Measurements from ENCODE around the gene ADAMTSL1. TPM values are rescaled to one million over a fixed set of nuclear protein-coding genes. Genes with fewer than 3 reads are reported as not detected.

ADAMTSL1 gene
- total and polyA plus RNA-seq, 2 donors (not counting 3 experiments of a cell fraction or from before 2014, with no cell fraction given) = 15.0 to 18.4 TPM

- no peak overlapping the region for H2AFZ ChIP-seq (ENCODE audit: low read depth, low read length)
- no peak overlapping the region for H3K4me3 ChIP-seq (replicated peaks in 1 of 3; ENCODE audit: insufficient read depth in 1 of 3, low read depth in 1 of 3, low read length in 3 of 3)
- no peak for TF ChIP-seq MYC (IDR thresholded peaks at IDR 0.05; ENCODE audit: low read depth, low read length)
- no peak for TF ChIP-seq GATA2 (IDR thresholded peaks at IDR 0.05; ENCODE audit: insufficient read depth, insufficient read length, low read depth, low read length)
- no peak for TF ChIP-seq POLR2AphosphoS5 (IDR thresholded peaks at IDR 0.05; ENCODE audit: insufficient read depth, low read depth, low read length)
- TF ChIP-seq MAX (IDR thresholded peaks at IDR 0.05; ENCODE audit: insufficient read depth, insufficient read length) = no peak
- TF ChIP-seq JUN (IDR thresholded peaks at IDR 0.05; ENCODE audit: borderline replicate concordance, insufficient read depth, insufficient read length, low read depth) = no peak
- no peak for TF ChIP-seq EZH2 (IDR thresholded peaks at IDR 0.05; ENCODE audit: borderline replicate concordance, low read depth, low read length, severe bottlenecking)
- no peak for TF ChIP-seq CTCF (IDR thresholded peaks at IDR 0.05; ENCODE audit: extremely low read depth in 1 of 2, insufficient read depth in 1 of 2, low read depth in 1 of 2, low read length in 2 of 2)
- TF ChIP-seq POLR2A (IDR thresholded peaks at IDR 0.05; ENCODE audit: low read depth, low read length) = no peak
- no peak for TF ChIP-seq FOS (IDR thresholded peaks at IDR 0.05; ENCODE audit: borderline replicate concordance, insufficient read depth, low read length)
- no peaks in the 10 kb centered on the region for H3K79me2 ChIP-seq (ENCODE audit: control insufficient read depth, insufficient read depth, low read length)
- no peaks in the 10 kb centered on the region for H3K4me1 ChIP-seq (ENCODE audit: control insufficient read depth, extremely low read depth, insufficient read depth, low read length)
- H3K9me3 ChIP-seq (replicated peaks; ENCODE audit: control insufficient read depth, insufficient read depth, low read length) = no peaks in the 10 kb centered on the region
- H3K27ac ChIP-seq (ENCODE audit: insufficient read depth, low read depth, low read length) = no peak overlapping the region
- no peaks in the 10 kb centered on the region for H3K27me3 ChIP-seq (ENCODE audit: control insufficient read depth in 2 of 2, insufficient read depth in 2 of 2, low read length in 2 of 2)
- no TSS peak for BruUV-seq (replicated peaks)
- peak; percentile 4 for FAIRE-seq
- DNase-seq (ENCODE audit: low read depth, low spot score) = no peak
- H3K36me3 ChIP-seq (ENCODE audit: control insufficient read depth in 2 of 2, extremely low read depth in 1 of 2, insufficient read depth in 2 of 2, low read length in 2 of 2) = no peaks in the 10 kb centered on the region
- POLR2A ChIA-PET = no interaction called here
- CTCF ChIA-PET = no interaction called here
- H4K20me1 ChIP-seq (replicated peaks; ENCODE audit: control insufficient read depth, extremely low read depth, insufficient read depth, low read length) = no peaks in the 10 kb centered on the region
- dilution Hi-C loops (cut with MboI; ENCODE audit: extremely low pct_ligation_motif_present, low sequenced_read_pairs) = no loop called here
- H3K4me2 ChIP-seq (ENCODE audit: insufficient read depth, low read length) = no peak overlapping the region
- intact Hi-C loops (cut with micrococcal nuclease) = no loop called here
- H3K9ac ChIP-seq (replicated peaks; ENCODE audit: extremely low read depth, insufficient read depth, low read length) = no peak overlapping the region
- no peaks in the 10 kb centered on the region for H3K9me1 ChIP-seq (replicated peaks; ENCODE audit: control insufficient read depth, extremely low read depth, insufficient read depth, low read length)
These were observed 390.6 kb downstream of the ADAMTSL1 start for GRCh38 chr9:18864516-18864915.
